Neural progenitor cell (in vitro differentiated cells): ENCODE measurements around the gene KCNC1. TPM values are rescaled to one million over a fixed set of nuclear protein-coding genes. Genes with fewer than 3 reads are reported as not detected.

Experiments used
- DNase-seq: peaks from one replicate; pipeline ENCODE4 v3.0.0-alpha.2; 2016; ENCODE audit warnings: low spot score
- H2AFZ ChIP-seq: fragments of 200-600 bp; sonication (generic); replicated peaks from 2 replicates; pipeline ENCODE4 v1.6.1; 2016; ENCODE audit warnings: antibody characterized with exemption
- H3F3A ChIP-seq: fragments of 200-600 bp; sonication (generic); 2 replicates; pipeline ENCODE4 v1.6.1; 2016; ENCODE audit warnings: antibody characterized with exemption, low read depth
- H3K27ac ChIP-seq: fragments of 200-600 bp; sonication (generic); 2 replicates; pipeline ENCODE4 v1.5.1; 2016; ENCODE audit warnings: mild to moderate bottlenecking
- H3K27me3 ChIP-seq: fragments of 200-600 bp; sonication (generic); 2 replicates; pipeline ENCODE4 v1.6.1; 2016; ENCODE audit warnings: mild to moderate bottlenecking, moderate library complexity
- H3K36me3 ChIP-seq: fragments of 200-600 bp; sonication (generic); 2 replicates; pipeline ENCODE4 v1.5.1; 2016
- H3K4me1 ChIP-seq: fragments of 200-600 bp; sonication (generic); 2 replicates; pipeline ENCODE4 v1.6.1; 2016; ENCODE audit warnings: mixed run types
- H3K4me2 ChIP-seq: fragments of 200-600 bp; sonication (generic); 2 replicates; pipeline ENCODE4 v1.6.1; 2016
- H3K4me3 ChIP-seq: fragments of 200-600 bp; sonication (generic); 2 replicates; pipeline ENCODE4 v1.5.1; 2016
- H3K79me2 ChIP-seq: fragments of 200-600 bp; sonication (generic); 2 replicates; pipeline ENCODE4 v1.6.1; 2016; ENCODE audit warnings: low read depth
- H3K9ac ChIP-seq: fragments of 200-600 bp; sonication (generic); 2 replicates; pipeline ENCODE4 v1.6.1; 2016
- H3K9me3 ChIP-seq: fragments of 200-600 bp; sonication (generic); 2 replicates; pipeline ENCODE4 v1.5.1; 2016; ENCODE audit warnings: low read depth
- H4K20me1 ChIP-seq: fragments of 200-600 bp; sonication (generic); 2 replicates; pipeline ENCODE4 v1.6.1; 2016; ENCODE audit warnings: low read depth
- H3K27ac Mint-ChIP-seq: 3 replicates; pipeline ENCODE4 v1.8.0; 2021; ENCODE audit warnings: mixed read lengths
- H3K27me3 Mint-ChIP-seq: 2 replicates; pipeline ENCODE4 v1.8.0; 2022; ENCODE audit warnings: low read depth, mild to moderate bottlenecking, inconsistent platforms, moderate library complexity, mixed read lengths; ENCODE audit not compliant: insufficient read depth
- H3K36me3 Mint-ChIP-seq: 3 replicates; pipeline ENCODE4 v1.8.0; 2021; ENCODE audit warnings: mixed read lengths
- H3K4me1 Mint-ChIP-seq: 3 replicates; pipeline ENCODE4 v1.8.0; 2021; ENCODE audit warnings: mixed read lengths
- H3K4me3 Mint-ChIP-seq: 3 replicates; pipeline ENCODE4 v1.8.0; 2021; ENCODE audit warnings: mild to moderate bottlenecking, moderate library complexity, mixed read lengths
- H3K9me3 Mint-ChIP-seq: 3 replicates; pipeline ENCODE4 v1.8.0; 2020; ENCODE audit warnings: mixed read lengths
- CTCF ChIP-seq: fragments of 200-600 bp; sonication (generic); IDR thresholded peaks from 2 replicates; pipeline ENCODE4 v1.5.1; 2017; ENCODE audit warnings: antibody characterized with exemption, mild to moderate bottlenecking
- EZH2 ChIP-seq: fragments of 200-600 bp; sonication (generic); IDR thresholded peaks from 2 replicates; pipeline ENCODE4 v1.6.1; 2017; ENCODE audit warnings: antibody characterized with exemption, mild to moderate bottlenecking, moderate library complexity
- EZH2phosphoT487 ChIP-seq: fragments of 200-600 bp; sonication (generic); IDR thresholded peaks from 2 replicates; pipeline ENCODE4 v1.6.1; 2017; ENCODE audit warnings: antibody characterized with exemption
- total RNA-seq: library from RNA; depleted of rRNA; stranded (reverse); fragments of >200 nt; gene quantifications from 2 replicates; pipeline ENCODE4 v1.2.3, GENCODE V29; 2015; ENCODE audit warnings: low replicate concordance

Gene KCNC1
- total RNA-seq, 1 donor from 2014 or later = 0.04 TPM

GRCh38 chr11:17766073-17766359, 31.4 kb downstream of the KCNC1 start:
- no peak for TF ChIP-seq EZH2phosphoT487
- no peak for TF ChIP-seq EZH2
- no peak for TF ChIP-seq CTCF
- peak overlapping the region; percentile 33 for H3K4me2 ChIP-seq
- Mint-ChIP-seq H3K4me3 (peak overlapping the region; percentile 57), H3K4me1 (peaks cover 48% of the 10 kb centered on the region), H3K27ac (peak overlapping the region; percentile 46), H3K27me3 (peaks cover 18% of the 10 kb centered on the region), H3K9me3 (no peaks in the 10 kb centered on the region), H3K36me3 (no peaks in the 10 kb centered on the region)
- H3K27ac ChIP-seq = no peak overlapping the region
- no peak overlapping the region for H2AFZ ChIP-seq
- no peaks in the 10 kb centered on the region for H3K9me3 ChIP-seq
- no peak overlapping the region for H3K4me3 ChIP-seq
- DNase-seq = no peak
- no peaks in the 10 kb centered on the region for H3K79me2 ChIP-seq
- no peaks in the 10 kb centered on the region for H3K27me3 ChIP-seq
- peaks cover 33% of the 10 kb centered on the region for H3K4me1 ChIP-seq
- no peak overlapping the region for H3K9ac ChIP-seq
- peaks cover 8% of the 10 kb centered on the region for H4K20me1 ChIP-seq
- H3F3A ChIP-seq = peaks cover 26% of the 10 kb centered on the region
- H3K36me3 ChIP-seq = no peaks in the 10 kb centered on the region

GRCh38 chr11:17766590-17766989, 32.0 kb downstream of the KCNC1 start:
- H2AFZ ChIP-seq = no peak overlapping the region
- H3K36me3 Mint-ChIP-seq = peaks cover 2% of the 10 kb centered on the region
- no peaks in the 10 kb centered on the region for H3K9me3 ChIP-seq
- no peak overlapping the region for H3K27ac Mint-ChIP-seq
- H3K9ac ChIP-seq = no peak overlapping the region
- H3K27me3 Mint-ChIP-seq = peaks cover 18% of the 10 kb centered on the region
- H3K36me3 ChIP-seq = no peaks in the 10 kb centered on the region
- DNase-seq = peak; percentile 47
- H3K4me3 ChIP-seq = no peak overlapping the region
- H3K4me1 ChIP-seq = peaks cover 33% of the 10 kb centered on the region
- no peaks in the 10 kb centered on the region for H3K79me2 ChIP-seq
- TF ChIP-seq CTCF = peak; percentile 50
- TF ChIP-seq EZH2phosphoT487 = no peak
- H3K9me3 Mint-ChIP-seq = no peaks in the 10 kb centered on the region
- peaks cover 26% of the 10 kb centered on the region for H3F3A ChIP-seq
- H3K27ac ChIP-seq = no peak overlapping the region
- H4K20me1 ChIP-seq = peaks cover 8% of the 10 kb centered on the region
- H3K4me1 Mint-ChIP-seq = peaks cover 50% of the 10 kb centered on the region
- H3K4me3 Mint-ChIP-seq = no peak overlapping the region
- no peak overlapping the region for H3K4me2 ChIP-seq
- no peaks in the 10 kb centered on the region for H3K27me3 ChIP-seq

GRCh38 chr11:17767301-17767885, 32.8 kb downstream of the KCNC1 start:
- H3K9me3 Mint-ChIP-seq = no peaks in the 10 kb centered on the region
- H3K4me1 Mint-ChIP-seq = peaks cover 51% of the 10 kb centered on the region
- peaks cover 26% of the 10 kb centered on the region for H3F3A ChIP-seq
- H2AFZ ChIP-seq = no peak overlapping the region
- peaks cover 9% of the 10 kb centered on the region for H3K36me3 Mint-ChIP-seq
- no peak for TF ChIP-seq EZH2
- no peak for TF ChIP-seq CTCF
- no peak for TF ChIP-seq EZH2phosphoT487
- H3K79me2 ChIP-seq = no peaks in the 10 kb centered on the region
- no peak overlapping the region for H3K9ac ChIP-seq
- H3K27me3 Mint-ChIP-seq = peaks cover 20% of the 10 kb centered on the region
- peaks cover 33% of the 10 kb centered on the region for H3K4me1 ChIP-seq
- H3K27me3 ChIP-seq = no peaks in the 10 kb centered on the region
- H3K9me3 ChIP-seq = no peaks in the 10 kb centered on the region
- H3K4me2 ChIP-seq = no peak overlapping the region
- H3K27ac ChIP-seq = no peak overlapping the region
- H4K20me1 ChIP-seq = peaks cover 8% of the 10 kb centered on the region
- H3K27ac Mint-ChIP-seq = no peak overlapping the region
- no peak overlapping the region for H3K4me3 Mint-ChIP-seq
- no peaks in the 10 kb centered on the region for H3K36me3 ChIP-seq
- DNase-seq = no peak
- no peak overlapping the region for H3K4me3 ChIP-seq
